ENCODE data around the gene BHLHE40. TPM values are rescaled to one million over a fixed set of nuclear protein-coding genes. Genes with fewer than 3 reads are reported as not detected.

BHLHE40 gene
- polyA plus RNA-seq, 2 of the 4 experiments (the other 2 are of a cell fraction) = 102 to 160 TPM

DNA sequence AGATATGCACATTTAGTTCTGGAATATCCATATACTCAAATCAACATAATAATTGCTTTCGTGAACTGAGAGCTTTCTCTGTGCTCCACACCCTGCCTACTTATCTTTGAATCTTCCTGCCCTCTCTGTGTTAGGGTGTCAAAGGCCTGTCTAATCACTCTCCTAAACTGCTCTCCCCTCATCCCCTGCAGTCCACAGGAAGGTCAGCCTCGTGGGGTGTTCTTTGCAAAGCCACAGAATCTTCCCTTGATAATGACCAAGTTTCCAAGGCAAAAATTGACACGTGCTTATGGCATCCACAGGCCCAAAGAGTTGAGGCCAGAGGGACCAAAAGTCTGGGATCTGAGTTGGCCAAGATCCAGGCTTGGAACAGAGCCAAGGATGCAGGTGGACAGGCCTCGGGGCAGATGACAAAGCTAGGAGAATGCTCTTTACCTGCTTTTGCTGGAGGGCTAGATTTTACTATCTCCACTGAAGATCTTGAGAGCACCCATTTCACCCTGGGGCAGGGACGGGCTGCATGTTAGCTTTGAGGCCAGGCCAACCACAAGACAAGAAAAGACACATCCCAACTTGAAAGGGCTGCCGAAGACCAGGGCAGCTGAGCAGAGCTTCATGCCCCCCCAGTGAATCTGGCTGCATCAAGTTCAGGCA is 20.4 kb downstream of the BHLHE40 start:
- no peak for TF ChIP-seq ZSCAN20 (CRISPR knock-in tag; IDR thresholded peaks at IDR 0.05)
- TF ChIP-seq CEBPB (IDR thresholded peaks at IDR 0.05) = no peak
- TF ChIP-seq NFE2L2 (conservative IDR thresholded peaks at IDR 0.05; ENCODE audit: low read length) = no peak
- TF ChIP-seq ZFP36 (IDR thresholded peaks at IDR 0.05; ENCODE audit: borderline replicate concordance, partially characterized antibody) = no peak
- TF ChIP-seq FOXS1 (CRISPR knock-in tag; IDR thresholded peaks at IDR 0.05) = no peak
- TF ChIP-seq MAX (IDR thresholded peaks at IDR 0.05) = peak; percentile 25; the same call in 1 of the 2 replicates
- ATAC-seq (no peak), FAIRE-seq (no peak), DNase-seq (ENCODE audit: low read depth in 1 of 2, low spot score in 1 of 2) (no peak)
- ChIA-PET POLR2A (interaction anchor here (1.2 to 1.9 kb wide), 2 partner anchors 21 to 23 kb away, joined by 3 to 8 read pairs; no protein-coding TSS in a partner anchor), CTCF (interaction anchor here (1.0 to 3.7 kb wide), 4 partner anchors 8 to 279 kb away, joined by 5 to 19 read pairs (median 8); no protein-coding TSS in a partner anchor)
- Histone ChIP-seq H3K4me3 (no peak overlapping the region), H3K9me3 (no peaks in the 10 kb centered on the region), H3K4me2 (0 out of 3 replicates have a peak overlapping the region, but pooled peaks have one; percentile 20), H3K4me1 (peaks cover 29% of the 10 kb centered on the region), H3K27ac (peak overlapping the region; percentile 27 to 70; a peak in 5 of 6 replicates)
- 56% methylated on average over 6 of the region's 6 CpGs for WGBS (ENCODE audit: missing lambda C conversion rate)

DNA sequence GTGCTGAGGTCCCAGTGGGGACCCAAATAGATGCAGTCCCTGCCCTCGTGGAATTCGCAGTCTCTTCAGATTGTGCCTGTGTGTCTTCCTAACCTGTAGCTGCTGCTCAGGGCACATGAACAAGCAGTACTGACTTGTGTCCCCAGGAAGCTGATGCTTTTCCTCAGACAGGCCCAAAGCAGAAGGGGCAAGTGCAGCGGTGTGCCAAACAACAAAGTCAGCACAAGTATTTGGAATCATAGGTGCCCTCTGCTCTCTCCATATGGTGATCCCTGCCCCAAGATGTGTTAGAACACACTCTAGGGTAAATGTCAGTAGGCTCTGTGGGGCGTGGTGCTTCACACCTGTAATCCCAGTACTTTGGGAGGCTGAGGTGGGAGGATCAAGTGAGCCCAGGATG is 21.9 kb downstream of the BHLHE40 start:
- POLR2A ChIA-PET = no interaction called here
- Histone ChIP-seq H3K9me3 (no peaks in the 10 kb centered on the region), H3K4me2 (no peak overlapping the region), H3K4me3 (no peak overlapping the region), H3K4me1 (peaks cover 20% of the 10 kb centered on the region; the same call in 2 of the 3 replicates), H3K27ac (peak overlapping the region in 1 of 2 experiments; percentile 42; a peak in 3 of 6 replicates)
- 85% methylated on average over 4 of the region's 4 CpGs for WGBS (ENCODE audit: missing lambda C conversion rate)
- CTCF ChIA-PET = interaction anchor here (2.0 to 3.7 kb wide), 3 partner anchors 10 to 21 kb away, joined by 8 to 19 read pairs (median 10); no protein-coding TSS in a partner anchor
- FAIRE-seq (no peak), ATAC-seq (no peak), DNase-seq (ENCODE audit: low read depth in 1 of 2, low spot score in 1 of 2) (no peak)
- TF ChIP-seq SMC3 (IDR thresholded peaks at IDR 0.05) = no peak

DNA sequence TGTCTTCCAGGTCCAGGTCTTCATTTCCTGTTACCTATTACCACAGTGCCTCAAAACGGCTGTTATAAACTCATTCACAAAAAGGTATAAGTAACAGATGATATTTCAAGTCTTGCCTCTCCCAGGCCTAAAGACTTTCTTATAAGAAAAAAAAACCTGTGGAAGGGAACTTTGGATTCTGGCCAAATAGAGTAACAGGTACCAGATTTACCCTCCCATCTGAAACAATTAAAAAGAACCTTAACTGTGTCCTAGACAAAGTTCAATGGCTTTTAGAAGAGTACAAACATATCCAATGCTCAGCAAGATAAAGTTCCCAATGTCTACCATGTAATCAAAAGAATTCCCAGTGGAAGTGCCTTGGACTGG is 22.6 kb downstream of the BHLHE40 start:
- Histone ChIP-seq H3K9me3 (no peaks in the 10 kb centered on the region), H3K27ac (peak overlapping the region in 1 of 2 experiments; percentile 61; a peak in 4 of 6 replicates), H3K4me3 (no peak overlapping the region), H3K4me1 (peaks cover 19% of the 10 kb centered on the region; the same call in 2 of the 3 replicates), H3K4me2 (no peak overlapping the region)
- ATAC-seq (no peak), DNase-seq (ENCODE audit: low read depth in 1 of 2, low spot score in 1 of 2) (no peak), FAIRE-seq (no peak)
- TF ChIP-seq BHLHE40 (IDR thresholded peaks at IDR 0.05; ENCODE audit: low read depth, low read length) (no peak), ESRRA (IDR thresholded peaks at IDR 0.05; ENCODE audit: borderline replicate concordance, low read length) (no peak), FOSB (CRISPR knock-in tag; IDR thresholded peaks at IDR 0.05) (no peak), FOSL2 (IDR thresholded peaks at IDR 0.05) (no peak), FOSL2 (CRISPR knock-in tag; IDR thresholded peaks at IDR 0.05) (no peak), MAZ (IDR thresholded peaks at IDR 0.05; ENCODE audit: borderline replicate concordance, low read depth, low read length) (no peak), ZNF302 (CRISPR knock-in tag; IDR thresholded peaks at IDR 0.05) (no peak), EP300 (IDR thresholded peaks at IDR 0.05) (no peak), HOXB5 (CRISPR knock-in tag; IDR thresholded peaks at IDR 0.05) (no peak), REST (IDR thresholded peaks at IDR 0.05) (no peak), GATA3 (IDR thresholded peaks at IDR 0.05; ENCODE audit: borderline replicate concordance) (no peak), MYC (IDR thresholded peaks at IDR 0.05; ENCODE audit: borderline replicate concordance, low read length) (no peak), PBX3 (IDR thresholded peaks at IDR 0.05) (no peak), BCL3 (IDR thresholded peaks at IDR 0.05) (no peak), TP53 (CRISPR knock-in tag; IDR thresholded peaks at IDR 0.05) (no peak)
- TF ChIP-seq, protein P1, sequence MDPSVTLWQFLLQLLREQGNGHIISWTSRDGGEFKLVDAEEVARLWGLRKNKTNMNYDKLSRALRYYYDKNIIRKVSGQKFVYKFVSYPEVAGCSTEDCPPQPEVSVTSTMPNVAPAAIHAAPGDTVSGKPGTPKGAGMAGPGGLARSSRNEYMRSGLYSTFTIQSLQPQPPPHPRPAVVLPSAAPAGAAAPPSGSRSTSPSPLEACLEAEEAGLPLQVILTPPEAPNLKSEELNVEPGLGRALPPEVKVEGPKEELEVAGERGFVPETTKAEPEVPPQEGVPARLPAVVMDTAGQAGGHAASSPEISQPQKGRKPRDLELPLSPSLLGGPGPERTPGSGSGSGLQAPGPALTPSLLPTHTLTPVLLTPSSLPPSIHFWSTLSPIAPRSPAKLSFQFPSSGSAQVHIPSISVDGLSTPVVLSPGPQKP (IDR thresholded peaks at IDR 0.05; ENCODE audit: low read depth, low read length) = no peak
- 76% methylated on average over 1 of the region's 1 CpG for WGBS (ENCODE audit: missing lambda C conversion rate)
- ChIA-PET CTCF (interaction anchor here (1.3 to 3.7 kb wide), 3 partner anchors 9 to 19 kb away, joined by 4 to 19 read pairs (median 8); no protein-coding TSS in a partner anchor), POLR2A (no interaction called here)
